ENCODE measurements around the gene SFSWAP.
"Not testable (repeated sequence)": the region's sequence is repeated elsewhere in the genome, so short reads cannot be mapped to it uniquely, and the experiment has no call there.

The SFSWAP gene

DNA sequence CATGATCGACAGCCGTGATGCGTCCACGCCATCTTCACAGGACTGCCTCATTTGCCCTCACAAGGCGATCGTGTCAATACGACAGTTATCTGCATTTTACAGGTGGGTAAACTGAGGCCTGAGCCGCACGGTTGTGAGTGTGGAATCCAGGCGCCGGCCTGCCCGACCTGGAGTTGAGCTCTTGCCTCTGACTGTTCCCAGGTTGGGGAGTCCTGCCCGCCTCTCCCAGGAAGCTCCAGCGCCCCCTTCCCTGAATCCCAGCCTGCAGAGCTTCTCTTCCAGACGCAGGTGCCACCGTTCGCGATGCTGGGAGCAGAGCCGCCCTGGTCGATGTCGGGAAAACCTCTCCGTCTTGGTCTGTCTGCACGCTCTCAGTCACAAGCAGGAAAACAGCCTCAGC is 31.1 kb upstream of the SFSWAP start:
- DNase-seq (ENCODE audit: low spot score), result not testable (repeated sequence)

DNA sequence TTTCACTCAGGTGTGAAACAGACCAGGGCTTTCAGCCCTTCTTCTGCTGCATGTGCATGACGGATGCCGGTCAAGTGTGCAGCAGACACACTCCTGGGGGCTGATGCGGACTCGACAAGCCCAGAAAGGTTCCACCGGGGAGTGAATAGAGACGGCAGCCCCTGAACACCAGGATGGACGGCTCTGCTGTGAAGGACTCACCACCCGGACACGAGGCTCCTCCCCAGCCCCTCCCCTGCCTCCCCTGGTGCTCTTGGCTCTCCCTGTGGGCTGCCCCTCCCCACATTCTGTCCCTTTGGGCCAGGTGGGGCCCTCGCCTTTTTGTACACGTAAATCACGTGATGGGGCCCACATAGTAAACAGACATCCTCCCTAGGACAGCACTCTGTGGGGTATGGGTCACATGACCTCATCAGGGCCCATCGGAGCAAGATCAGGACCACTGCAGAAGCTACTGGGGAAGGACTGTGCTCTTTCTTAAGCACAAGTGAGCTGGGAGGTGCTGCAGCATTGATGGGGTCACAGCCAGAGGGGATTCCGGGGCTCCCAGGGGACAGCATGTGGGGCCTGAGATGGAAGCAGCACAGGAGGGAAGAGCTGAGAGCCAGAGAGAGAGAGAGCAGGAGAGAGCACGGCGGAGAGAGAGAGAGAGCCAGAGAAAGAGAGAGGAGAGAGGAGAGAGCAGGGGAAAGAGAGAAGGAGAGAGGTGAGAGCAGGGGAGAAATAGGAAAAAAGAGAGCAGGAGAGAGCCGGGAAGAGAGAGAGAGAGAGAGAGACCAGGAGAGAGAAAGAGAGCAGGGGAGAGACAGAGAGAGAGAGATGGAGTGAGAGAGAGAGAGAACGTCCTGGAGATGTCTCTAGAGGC is 30.3 kb upstream of the SFSWAP start:
- DNase-seq (ENCODE audit: low spot score), result not testable (repeated sequence)

DNA sequence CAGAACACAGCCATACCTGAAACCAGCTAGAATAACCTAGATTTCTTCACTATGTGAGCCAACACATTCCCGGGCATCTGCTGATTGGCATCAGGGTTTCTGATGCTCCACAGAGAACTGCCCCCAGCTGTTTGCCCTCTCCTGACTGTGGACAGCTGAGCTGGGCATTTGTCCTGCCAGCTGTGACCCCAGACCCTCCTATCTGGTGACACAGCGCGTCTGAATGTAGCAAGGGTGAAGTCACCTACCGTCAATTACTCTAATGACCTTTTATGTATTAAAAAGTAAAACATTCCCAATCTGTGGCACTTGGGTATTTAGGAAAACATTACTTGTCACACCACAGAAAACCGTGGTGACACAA is 29.7 kb upstream of the SFSWAP start:
- DNase-seq (ENCODE audit: low spot score), result no peak

DNA sequence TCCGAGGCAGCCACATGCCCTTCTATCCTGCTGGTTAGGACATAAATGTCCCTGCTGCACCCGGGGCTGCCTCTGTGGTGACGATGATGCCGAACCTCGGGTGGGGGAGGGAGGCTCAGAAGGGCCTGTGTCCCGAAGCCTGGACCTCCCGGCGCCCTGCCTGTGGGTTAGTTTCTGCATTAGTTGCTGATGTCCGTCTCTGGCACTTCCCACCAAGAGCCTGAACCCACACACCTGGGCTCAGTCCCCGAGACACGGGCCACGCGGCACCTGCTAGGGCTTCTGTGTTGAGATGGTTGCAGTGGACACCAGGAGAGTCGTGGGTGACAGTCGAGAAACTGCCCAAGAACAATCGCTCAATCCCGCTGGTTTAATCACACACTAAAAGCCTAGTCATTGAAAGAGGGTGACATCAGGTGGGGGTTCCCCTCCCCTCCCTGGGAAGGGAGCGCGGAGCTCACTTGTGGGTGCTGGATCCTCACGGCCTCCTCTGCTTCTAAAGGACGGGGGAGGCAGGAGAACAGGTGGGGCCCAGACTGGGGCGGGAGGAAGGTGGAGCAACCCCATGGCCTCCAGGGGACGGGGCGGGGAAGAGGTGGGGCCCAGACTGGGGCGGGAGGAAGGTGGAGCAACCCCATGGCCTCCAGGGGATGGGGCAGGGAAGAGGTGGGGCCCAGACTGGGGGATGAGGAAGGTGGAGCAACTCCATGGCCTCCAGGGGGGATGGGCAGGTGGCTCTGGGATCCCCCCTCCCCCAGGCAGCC is 29.0 kb upstream of the SFSWAP start:
- DNase-seq (ENCODE audit: low spot score), result not testable (repeated sequence)

DNA sequence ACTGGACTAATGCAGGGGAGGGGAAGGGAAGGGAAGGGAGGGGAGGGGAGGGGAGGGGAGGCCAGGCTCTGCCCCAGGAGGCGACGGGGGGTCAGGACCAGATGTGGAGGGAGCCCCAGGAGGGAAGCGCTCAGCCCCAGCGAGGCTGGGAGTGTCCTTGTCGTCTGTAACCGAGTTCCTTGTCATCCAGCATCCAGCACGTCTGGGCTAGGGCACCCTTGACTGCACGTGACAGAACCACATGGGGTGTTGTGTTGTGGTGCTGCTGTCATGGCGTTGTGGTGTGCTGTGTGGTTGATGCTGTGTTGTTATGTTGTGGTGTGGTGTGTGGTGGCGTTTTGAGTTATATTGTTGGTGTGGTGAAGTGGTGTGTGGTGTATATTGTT is 28.4 kb upstream of the SFSWAP start:
- DNase-seq (ENCODE audit: low spot score), result no peak

DNA sequence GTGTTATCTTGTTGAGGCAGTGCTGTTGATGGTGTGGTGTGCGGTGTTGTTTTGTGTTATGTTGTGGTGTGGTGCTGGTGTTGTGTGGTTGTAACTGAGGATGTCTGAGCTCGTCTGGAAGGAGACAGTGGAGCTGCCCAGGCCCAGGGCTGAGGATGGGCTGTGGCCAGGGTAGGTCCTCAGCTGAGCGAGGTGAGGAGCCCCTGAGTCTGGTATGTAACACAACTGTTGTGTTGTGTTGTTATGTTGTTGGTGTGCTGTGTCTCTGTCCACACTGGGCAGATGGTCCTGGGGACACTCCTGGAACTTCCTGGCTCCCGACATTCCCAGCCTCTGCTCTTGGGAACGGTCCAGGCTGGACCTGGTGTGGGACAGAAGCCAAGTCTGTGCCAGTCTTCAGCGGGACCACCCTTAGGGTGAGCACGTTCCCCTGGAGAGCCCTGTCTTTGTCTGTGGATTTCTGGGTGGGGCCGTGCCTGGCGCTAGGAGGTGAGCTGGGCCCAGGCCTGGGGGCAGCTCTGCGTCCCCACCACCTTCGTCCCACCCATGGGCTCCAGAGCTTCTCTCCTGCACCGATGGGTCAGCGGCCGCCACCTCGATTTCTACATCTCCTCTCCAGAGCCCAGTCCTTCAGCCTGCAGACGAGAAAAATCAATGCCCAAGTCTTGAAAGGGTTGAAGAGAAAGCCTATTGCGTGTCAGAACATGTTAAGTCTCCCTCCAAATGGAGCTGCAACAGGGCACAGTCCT is 27.4 kb upstream of the SFSWAP start:
- DNase-seq (ENCODE audit: low spot score), result no peak

DNA sequence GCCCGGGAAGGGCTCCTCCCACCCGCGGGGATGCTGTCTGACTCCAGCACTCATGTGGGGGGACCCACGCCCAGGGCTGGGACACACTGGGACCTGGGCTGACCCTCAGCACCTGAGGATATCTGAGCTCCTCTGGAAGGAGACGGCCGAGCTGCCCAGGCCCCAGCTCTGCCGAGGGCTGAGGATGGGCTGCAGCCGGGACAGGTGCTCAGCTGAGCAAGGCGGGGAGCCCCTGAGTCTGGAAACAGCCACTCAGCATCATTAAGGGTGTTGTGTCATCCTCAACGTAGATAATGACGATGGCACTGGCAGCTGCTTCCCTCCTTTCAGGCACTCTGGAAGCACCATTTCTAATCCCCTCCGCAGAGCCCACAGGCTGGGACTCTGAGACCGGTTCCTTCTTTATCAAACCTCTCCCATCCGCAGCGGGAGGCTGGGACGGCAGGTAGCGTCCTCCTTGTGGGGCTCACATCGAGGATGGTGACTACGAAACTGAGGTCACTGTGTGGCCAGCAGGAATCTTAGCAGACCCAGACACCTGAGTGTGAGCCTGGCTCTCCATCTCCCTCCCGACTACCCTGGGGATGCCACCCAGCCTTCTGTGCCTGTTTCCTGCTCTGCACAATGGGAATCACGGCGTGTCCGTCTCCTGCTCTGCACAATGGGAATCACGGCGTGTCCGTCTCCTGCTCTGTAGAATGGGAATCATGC is 26.7 kb upstream of the SFSWAP start:
- no peak for DNase-seq (ENCODE audit: low spot score)

DNA sequence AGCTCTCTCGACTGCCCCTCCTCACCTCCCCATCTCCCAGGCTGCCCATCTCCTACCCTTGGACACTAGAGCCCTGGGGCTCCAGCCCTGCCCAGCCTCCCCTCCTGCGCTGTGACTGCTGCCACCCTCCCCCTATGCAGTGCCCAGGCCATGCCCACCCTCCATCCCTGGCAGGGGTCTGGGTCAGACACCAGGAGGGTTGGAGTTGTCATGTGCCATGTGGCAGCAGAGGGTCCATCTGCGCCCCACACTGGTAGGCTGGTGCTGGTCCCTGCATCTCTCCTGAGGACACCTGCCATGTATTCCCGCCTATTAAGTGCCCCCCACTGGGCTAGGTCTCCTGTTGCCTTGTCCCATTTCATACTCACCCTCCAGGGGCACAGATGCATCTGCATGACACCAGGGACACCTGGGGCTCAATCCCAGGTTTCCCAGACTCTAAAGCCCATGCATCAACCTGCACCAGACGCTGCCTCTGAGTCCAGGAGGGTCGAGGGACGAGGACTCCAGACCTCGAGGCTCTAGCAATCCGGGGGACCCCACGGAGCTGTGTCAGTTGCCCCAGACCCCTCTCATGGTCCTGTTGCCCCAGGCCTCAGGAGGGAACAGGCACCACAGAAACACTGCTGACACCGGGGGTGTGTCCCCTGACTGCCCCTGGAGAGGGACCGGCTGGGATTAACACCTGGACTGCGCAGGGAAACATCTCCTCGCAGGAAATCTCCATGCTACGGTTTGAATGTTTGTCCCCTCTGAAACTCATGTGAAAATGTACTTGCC is 23.4 kb upstream of the SFSWAP start:
- DNase-seq (ENCODE audit: low spot score), result no peak

DNA sequence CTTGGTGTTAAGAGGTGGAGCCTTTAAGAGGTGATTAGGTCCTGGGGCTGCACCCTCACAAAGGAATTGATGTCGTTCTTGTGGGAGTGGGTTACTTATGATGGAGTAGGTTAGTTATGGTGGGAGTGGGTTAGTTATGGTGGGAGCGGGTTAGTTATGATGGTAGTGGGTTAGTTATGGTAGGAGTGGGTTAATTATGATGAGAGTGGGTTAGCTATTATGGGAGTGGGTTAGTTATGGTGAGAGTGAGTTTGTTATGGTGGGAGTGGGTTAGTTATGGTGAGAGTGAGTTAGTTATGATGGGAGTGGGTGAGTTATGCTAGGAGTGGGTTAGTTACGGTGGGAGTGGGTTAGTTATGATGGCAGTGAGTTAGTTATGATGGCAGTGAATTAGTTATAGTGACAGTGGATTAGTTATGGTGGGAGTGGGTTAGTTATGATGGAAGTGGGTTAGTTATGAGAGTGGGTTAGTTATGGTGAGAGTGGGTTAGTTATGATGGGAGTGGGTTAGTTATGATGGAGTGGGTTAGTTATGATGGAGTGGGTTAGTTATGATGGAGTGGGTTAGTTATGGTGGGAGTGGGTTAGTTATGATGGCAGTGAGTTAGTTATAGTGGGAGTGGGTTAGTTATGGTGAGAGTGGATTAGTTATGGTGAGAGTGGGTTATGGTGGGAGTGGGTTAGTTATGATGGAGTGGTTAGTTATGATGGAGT is 22.6 kb upstream of the SFSWAP start:
- DNase-seq (ENCODE audit: low spot score), result no peak

DNA sequence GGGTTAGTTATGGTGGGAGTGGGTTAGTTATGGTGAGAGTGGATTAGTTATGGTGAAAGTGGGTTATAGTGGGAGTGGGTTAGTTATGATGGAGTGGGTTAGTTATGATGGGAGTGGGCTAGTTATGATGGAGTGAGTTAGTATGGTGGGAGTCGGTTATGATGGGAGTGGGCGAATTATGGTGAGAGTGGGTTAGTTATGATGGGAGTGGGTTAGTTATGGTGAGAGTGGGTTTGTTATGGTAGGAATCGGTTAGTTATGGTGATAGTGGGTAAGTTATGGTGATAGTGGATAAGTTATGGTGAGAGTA is 22.1 kb upstream of the SFSWAP start:
- DNase-seq (ENCODE audit: low spot score), result no peak

DNA sequence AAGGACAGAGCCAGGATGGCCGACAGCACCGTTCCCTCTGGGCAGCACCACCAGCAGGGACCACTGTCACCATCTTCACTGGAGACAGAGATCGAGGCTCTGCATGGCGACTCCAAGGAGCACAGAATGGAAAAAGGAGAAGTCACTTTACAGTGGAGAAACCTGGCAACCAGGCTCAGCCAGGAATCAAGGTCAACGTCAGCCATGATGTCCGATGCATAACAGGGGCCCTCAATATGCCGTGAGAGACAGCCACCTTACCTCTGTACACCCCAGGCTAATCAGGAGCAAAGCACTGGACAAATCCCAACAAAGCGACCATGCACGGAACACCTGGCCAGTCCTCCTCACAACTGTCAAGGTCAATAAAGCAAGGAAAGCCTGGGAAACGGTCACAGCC is 20.6 kb upstream of the SFSWAP start:
- no peak for DNase-seq (ENCODE audit: low spot score)

DNA sequence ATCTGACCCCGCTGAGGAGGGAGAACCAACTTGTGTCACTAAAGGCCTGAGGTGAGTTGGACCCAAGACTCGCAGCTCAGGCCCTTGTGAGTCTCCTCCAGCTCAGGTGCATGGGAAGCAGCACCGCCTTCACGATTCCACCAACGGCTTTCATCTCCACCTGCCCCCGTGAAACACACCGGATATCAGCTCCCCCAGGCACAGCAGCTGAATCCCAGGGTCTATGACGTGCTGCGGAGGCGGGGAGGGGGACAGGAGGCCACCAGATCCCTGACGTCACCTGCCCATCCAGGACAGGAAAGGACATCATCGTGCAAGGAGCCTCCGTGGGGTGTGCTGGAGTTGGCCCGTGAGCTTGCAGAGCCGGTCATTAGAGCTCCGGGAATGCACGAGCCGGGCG is 18.5 kb upstream of the SFSWAP start:
- no peak for DNase-seq (ENCODE audit: low spot score)

DNA sequence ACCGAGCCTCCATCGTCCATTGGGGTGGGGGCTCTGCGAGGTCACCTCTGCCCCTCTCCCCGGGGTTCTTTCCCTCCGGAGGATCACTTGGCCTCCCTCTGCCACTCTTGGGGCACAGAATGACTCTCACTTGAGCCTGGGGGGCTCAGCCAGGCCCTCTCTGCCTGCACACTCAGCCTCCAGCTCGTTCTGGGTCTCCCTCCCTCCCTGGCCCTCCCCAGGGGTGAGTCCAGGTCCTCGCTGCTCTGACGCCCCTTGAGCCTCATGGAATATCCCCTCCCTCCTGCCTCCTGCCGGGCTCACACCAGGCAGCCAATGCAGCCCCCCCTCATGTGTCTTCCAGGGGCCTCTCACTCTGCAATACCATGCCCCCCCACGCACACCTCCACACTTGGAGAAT is 17.7 kb upstream of the SFSWAP start:
- no peak for DNase-seq (ENCODE audit: low spot score)

DNA sequence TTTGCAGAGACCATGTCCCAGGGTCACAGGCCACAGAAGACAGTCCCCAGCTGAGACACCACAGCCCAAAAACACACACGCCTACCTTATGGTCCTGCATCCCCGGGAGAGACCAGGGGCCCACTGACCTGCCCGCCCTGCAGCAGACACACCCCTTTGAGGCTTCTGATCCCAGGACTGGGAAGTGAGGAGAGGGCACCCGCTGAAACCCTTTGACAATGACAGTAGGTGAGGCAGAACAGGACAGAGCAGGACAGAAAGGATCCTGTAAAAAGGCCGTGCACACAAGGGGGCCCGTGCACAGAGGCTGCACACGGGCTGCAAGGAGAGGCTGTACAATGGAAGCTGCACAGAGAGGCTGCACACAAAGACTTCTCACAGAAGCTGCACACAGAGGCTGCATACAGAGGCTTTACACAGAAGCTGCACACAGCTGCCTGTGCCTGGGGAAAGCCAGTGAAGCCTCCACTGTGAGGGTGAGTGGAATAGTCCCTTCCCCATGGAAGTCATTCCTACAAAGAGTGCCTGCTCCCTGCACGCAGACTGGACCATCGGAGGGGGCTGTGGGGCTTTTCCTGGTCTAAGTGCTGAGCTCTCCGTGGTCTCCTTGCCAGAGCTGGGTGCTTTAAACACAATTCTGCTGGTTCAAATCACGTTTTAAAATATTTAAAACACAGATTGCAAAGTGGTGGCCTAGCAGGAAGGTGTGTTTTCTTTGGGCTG is 16.6 kb upstream of the SFSWAP start:
- DNase-seq (ENCODE audit: low spot score), result no peak

DNA sequence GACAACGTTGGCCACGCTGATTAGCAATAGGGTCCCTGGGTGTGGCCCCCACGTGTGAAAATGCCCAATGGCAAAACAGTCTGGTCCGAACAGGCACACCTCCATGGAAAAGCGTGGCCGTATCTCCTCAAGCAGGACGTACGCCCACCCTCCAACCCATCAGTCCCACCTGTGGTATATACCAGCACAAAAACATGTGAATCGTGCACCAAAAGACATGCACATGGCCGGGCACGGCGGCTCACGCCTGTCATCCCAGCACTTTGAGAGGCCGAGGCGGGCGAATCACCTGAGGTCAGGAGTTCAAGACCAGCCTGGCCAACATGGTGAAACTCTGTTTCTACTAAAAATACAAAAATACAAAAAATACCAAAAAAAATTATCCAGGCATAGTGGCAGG is 14.9 kb upstream of the SFSWAP start:
- DNase-seq (ENCODE audit: low spot score), result no peak

DNA sequence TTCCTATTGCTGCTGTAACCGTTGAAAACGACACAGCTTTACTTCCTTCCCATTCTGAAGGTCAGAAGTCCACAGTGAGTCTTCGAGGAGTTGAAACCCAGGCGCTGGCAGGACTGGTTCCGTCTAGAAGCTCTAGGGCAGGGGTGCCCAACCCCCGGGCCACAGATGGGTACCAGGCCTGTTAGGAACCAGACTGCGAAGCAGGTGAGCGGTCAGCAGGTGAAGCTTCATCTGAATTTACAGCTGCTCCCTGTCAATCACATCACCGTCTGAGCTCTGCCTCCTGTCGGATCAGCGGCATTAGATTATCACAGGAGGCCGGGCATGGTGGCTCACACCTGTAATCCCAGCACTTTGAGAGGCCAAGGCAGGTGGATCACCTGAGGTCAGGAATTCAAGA is 12.6 kb upstream of the SFSWAP start:
- DNase-seq (ENCODE audit: low spot score), result no peak

DNA sequence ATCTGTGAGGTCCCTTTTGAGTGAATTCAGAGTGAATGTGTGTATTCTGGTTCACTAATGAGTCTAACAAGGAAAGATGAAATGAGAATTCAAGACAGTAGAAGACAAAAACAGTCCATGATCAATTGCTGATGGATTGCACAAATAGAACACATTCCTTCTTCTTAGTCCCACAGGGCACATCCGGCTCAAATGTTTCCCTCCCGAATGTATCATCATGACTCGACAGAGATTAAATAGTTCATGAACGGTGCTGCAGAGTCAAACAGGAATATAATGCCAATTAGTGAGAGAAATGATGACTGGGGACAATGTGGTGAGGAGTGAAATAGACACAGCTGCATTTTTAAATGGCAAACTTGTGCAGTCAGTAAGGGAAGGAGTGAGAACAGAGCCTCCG is 11.5 kb upstream of the SFSWAP start:
- DNase-seq (ENCODE audit: low spot score), result peak; percentile 32

DNA sequence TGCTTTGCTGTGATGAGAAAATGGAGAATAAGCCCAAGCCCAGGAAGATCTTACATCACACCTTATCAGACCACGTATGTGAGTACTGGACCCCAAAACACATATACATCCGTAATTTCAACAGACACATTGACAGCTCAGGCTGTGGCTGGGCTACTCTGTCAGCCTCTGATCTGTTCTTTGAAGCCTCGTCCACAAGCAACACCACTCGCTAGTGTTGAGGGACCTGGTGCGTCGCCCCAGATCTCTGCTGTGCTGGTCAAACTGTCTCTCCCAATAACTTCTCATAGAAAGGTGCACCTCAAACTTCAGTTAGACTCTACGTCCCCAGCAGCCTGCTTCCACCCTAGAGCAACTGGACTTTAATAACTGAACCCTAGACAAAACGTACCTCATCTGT is 10.6 kb upstream of the SFSWAP start:
- DNase-seq (ENCODE audit: low spot score), result no peak

DNA sequence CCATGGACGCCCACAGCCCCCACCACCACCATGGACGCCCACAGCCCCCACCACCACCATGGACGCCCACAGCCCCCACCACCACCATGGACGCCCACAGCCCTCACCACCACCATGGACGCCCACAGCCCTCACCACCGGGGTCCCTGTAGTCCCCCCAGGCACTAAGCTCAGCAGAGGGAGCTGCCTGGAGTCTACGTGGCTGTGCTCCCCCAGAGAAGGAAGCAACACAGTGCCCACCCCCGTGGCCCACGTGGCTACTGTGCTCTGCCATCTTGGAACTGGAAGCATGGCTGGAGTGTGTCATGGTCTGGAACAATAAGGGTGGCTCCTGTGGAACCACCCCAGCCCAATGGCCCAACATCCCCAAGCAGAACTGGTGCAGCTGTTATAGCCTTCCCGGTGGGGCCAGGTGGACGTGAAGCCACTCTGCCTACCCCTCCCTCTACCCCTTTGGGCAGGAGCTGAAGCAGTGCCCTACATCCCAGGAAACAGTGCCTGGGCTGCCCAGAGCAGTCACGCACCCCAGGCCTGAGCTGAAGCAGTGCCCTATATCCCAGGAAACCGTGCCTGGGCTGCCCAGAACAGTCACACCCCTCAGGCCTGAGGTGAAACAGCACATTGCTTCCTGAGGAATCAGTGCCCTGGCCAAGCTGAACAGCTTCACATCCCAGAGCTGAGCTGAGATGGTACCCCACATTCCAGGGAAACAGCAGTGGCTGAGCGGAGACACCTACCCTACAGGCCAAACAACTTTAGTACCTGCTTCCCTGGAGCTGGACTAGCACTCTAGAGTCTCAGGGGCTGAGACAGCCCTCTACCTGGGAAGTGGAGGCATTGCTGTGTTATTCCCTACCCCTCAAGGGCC is 9.0 kb upstream of the SFSWAP start:
- no peak for DNase-seq (ENCODE audit: low spot score)

DNA sequence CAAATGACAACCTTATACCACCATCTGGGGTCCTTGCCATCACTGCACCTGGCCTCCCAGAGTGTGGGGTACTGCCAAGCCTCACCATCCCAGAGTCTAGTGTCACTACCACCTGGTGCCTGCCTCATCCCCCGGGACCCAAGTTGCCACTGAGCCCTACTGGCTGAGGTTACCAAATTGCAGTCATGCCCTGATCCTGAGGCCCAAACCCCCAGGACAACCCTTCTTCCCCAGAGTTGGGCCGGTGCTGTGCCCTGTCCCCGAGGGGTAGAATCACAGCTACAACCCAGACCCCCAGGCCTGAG is 8.4 kb upstream of the SFSWAP start:
- DNase-seq (ENCODE audit: low spot score), result no peak
